Uterus (tissue), 4 donors: ENCODE results near the gene PMPCA. TPM values are rescaled to one million over a fixed set of nuclear protein-coding genes. Genes with fewer than 3 reads are reported as not detected.

ENCODE experiments used
- DNase-seq, 2 donors: peaks; one replicate each; pipeline ENCODE4 v3.0.0-alpha.2; 2019 to 2020
- H3K27ac ChIP-seq, 2 donors: fragments of 200-600 bp; sonication (generic); 1 replicate in 1 of 2; 2 replicates in 1 of 2; pipeline ENCODE4 v1.5.1; 2016 to 2018
- H3K27me3 ChIP-seq, 2 donors: fragments of 200-600 bp; sonication (generic); one replicate each; pipeline ENCODE4 v1.5.1; 2018 to 2019; ENCODE audit warnings: control low read depth in 1 of 2
- H3K36me3 ChIP-seq, 2 donors: fragments of 200-600 bp; sonication (generic); one replicate each; pipeline ENCODE4 v1.5.1; 2019; ENCODE audit warnings: control low read depth in 1 of 2
- H3K4me1 ChIP-seq, 2 donors: fragments of 200-600 bp; sonication (generic); one replicate each; pipeline ENCODE4 v1.5.1; 2018 to 2019; ENCODE audit warnings: control low read depth in 1 of 2
- H3K4me3 ChIP-seq, 2 donors: fragments of 200-600 bp; sonication (generic); 1 replicate in 1 of 2; 2 replicates in 1 of 2; pipeline ENCODE4 v1.5.1; 2018 to 2019; ENCODE audit warnings: mild to moderate bottlenecking in 1 of 2
- H3K9me3 ChIP-seq, 2 donors: fragments of 200-600 bp; sonication (generic); one replicate each; pipeline ENCODE4 v1.5.1; 2019; ENCODE audit warnings: control low read depth in 1 of 2
- POLR2A ChIP-seq, 2 donors: fragments of 450-650 bp; IDR thresholded peaks; one replicate each; pipeline ENCODE4 v1.6.1; 2016; ENCODE audit warnings: antibody characterized with exemption in 2 of 2, mild to moderate bottlenecking in 1 of 2, moderate library complexity in 1 of 2
- intact Hi-C: fragments of 100-400 bp; cut with DNase I; formaldehyde crosslinking; loops from one replicate; pipeline ENCODE4 v1.15.1; 2023; ENCODE audit warnings: low total_unique reads
- total RNA-seq, 4 donors: library from RNA; depleted of rRNA in 3 of 4; stranded (reverse); fragments of >200 nt in 3 of 4; gene quantifications; one replicate each; pipeline versions ENCODE4 v1.1.0 to v1.2.4, GENCODE V29; 2014 to 2023
- TF ChIP-seq, protein P1 (sequence below), 4 experiments: fragments of 200-600 bp in 2 of 4; fragments of 450-650 bp in 2 of 4; sonication (generic) in 2 of 4; IDR thresholded peaks; one replicate each; pipeline ENCODE4 v1.5.1; 2016 to 2019; ENCODE audit warnings: antibody characterized with exemption in 4 of 4, mild to moderate bottlenecking in 2 of 4, moderate library complexity in 1 of 4
- donor health status: DM: yes; HTN: yes; CAD: no.

Gene PMPCA
- total RNA-seq, 4 donors from 2014 or later: 0.77 to 39.0 (median 29.5) TPM

DNA sequence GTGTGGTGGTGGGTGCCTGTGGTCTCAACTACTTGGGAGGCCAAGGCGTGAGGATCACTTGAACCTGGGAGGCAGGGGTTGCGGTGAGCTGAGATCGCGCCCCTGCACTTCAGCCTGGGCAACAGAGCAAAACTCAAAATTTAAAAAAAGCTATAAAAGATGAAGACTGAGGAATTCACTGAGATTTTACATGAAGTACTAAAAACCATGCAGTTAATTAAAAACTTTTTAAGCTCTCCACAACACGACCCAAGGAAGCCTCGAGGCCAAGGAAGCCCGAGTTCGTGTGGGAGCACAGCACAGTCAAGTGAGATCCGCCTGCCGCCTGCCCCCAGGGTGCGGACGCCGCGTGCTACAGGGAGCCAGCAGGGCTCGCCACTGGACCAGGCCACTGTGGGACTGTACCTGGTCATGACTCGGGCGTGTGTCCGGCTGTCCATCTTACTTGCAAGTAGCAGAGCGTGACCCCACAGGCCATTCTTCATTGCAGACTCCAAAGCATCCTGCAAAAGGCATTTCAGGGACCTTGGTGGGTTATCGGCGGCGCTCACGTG, 50.4 kb downstream of the PMPCA start:
- TF ChIP-seq, protein P1, sequence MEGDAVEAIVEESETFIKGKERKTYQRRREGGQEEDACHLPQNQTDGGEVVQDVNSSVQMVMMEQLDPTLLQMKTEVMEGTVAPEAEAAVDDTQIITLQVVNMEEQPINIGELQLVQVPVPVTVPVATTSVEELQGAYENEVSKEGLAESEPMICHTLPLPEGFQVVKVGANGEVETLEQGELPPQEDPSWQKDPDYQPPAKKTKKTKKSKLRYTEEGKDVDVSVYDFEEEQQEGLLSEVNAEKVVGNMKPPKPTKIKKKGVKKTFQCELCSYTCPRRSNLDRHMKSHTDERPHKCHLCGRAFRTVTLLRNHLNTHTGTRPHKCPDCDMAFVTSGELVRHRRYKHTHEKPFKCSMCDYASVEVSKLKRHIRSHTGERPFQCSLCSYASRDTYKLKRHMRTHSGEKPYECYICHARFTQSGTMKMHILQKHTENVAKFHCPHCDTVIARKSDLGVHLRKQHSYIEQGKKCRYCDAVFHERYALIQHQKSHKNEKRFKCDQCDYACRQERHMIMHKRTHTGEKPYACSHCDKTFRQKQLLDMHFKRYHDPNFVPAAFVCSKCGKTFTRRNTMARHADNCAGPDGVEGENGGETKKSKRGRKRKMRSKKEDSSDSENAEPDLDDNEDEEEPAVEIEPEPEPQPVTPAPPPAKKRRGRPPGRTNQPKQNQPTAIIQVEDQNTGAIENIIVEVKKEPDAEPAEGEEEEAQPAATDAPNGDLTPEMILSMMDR (IDR thresholded peaks at IDR 0.05): no peak
- TF ChIP-seq POLR2A (IDR thresholded peaks at IDR 0.05): no peak
- intact Hi-C loops: no loop called here
- H3K36me3 ChIP-seq: no peaks in the 10 kb centered on the region
- no peaks in the 10 kb centered on the region for H3K27me3 ChIP-seq
- H3K9me3 ChIP-seq: no peaks in the 10 kb centered on the region
- H3K4me3 ChIP-seq: no peak overlapping the region
- DNase-seq: no peak
- H3K4me1 ChIP-seq: no peaks in the 10 kb centered on the region
- H3K27ac ChIP-seq: no peak overlapping the region

DNA sequence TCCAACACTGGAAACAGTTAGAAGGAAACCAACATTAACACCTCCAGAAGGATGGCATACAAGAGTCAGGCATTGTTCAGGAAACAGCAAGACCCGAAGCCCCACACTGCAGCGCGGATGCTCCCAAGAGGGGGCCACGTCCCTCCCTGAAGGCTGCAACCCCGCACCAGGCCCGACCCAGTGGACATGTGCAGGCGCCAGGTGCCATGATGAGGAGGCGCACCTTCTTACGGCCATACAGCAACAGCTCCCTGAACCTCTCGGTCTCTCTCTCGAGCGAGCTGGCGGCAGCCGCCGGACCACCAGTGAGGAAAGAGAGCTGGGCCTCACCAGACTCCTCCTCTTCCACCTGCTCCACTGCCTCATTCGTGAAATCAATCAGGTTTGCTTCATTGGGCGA, 52.2 kb downstream of the PMPCA start:
- H3K27me3 ChIP-seq: no peaks in the 10 kb centered on the region
- no peaks in the 10 kb centered on the region for H3K36me3 ChIP-seq
- no peak overlapping the region for H3K4me3 ChIP-seq
- intact Hi-C loops: no loop called here
- H3K4me1 ChIP-seq: no peaks in the 10 kb centered on the region
- H3K27ac ChIP-seq: no peak overlapping the region
- no peaks in the 10 kb centered on the region for H3K9me3 ChIP-seq
- TF ChIP-seq POLR2A (IDR thresholded peaks at IDR 0.05): no peak
- TF ChIP-seq, protein P1 (IDR thresholded peaks at IDR 0.05): no peak
- DNase-seq: no peak

DNA sequence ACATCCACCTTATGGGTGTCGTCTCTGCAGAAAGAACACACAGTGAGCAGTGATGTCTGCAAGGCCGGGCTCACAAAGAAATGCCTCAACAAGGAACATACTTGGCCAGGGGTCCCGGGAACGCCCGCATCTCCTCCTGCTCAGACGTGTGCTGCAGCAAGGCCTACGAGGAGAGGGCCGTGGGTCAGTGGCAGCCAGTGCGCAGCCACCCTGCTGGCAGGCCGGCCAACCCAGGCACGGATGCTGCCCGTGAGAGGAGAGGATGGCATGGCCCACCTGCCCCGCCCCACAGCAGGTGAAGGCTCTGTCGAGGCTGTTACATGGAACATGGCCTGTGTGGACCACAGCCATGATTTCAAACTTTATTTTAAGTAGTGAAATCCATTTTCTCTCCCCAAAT, 53.1 kb downstream of the PMPCA start:
- no peaks in the 10 kb centered on the region for H3K36me3 ChIP-seq
- H3K9me3 ChIP-seq: no peaks in the 10 kb centered on the region
- no peak overlapping the region for H3K4me3 ChIP-seq
- no peak overlapping the region for H3K27ac ChIP-seq
- no peaks in the 10 kb centered on the region for H3K27me3 ChIP-seq
- intact Hi-C loops: no loop called here
- H3K4me1 ChIP-seq: no peaks in the 10 kb centered on the region
- TF ChIP-seq, protein P1 (IDR thresholded peaks at IDR 0.05): no peak
- TF ChIP-seq POLR2A (IDR thresholded peaks at IDR 0.05): no peak
- DNase-seq: no peak

DNA sequence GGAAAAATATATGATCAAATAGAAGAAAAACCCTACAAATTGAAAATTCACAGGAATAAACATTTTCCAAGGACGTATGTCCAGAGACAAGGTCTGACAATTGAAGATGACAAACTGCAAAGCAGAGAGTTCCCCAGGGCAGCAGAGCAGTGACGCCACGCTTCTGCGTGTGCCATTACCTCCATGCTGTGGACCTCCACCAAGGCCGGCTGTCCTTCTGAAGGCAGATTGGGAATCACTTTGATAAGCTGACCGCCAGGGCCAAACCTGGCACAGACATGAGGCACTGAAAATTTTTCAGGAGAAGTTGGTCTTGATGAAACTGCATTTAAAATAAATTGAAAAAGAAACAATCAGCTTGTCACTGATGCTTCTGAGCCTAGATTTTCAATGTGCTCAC, 53.8 kb downstream of the PMPCA start:
- Histone ChIP-seq H3K36me3 (no peaks in the 10 kb centered on the region), H3K9me3 (no peaks in the 10 kb centered on the region), H3K27me3 (no peaks in the 10 kb centered on the region), H3K27ac (no peak overlapping the region), H3K4me3 (no peak overlapping the region), H3K4me1 (no peaks in the 10 kb centered on the region)
- DNase-seq: no peak
- intact Hi-C loops: no loop called here
- TF ChIP-seq, protein P1 (IDR thresholded peaks at IDR 0.05): no peak
- no peak for TF ChIP-seq POLR2A (IDR thresholded peaks at IDR 0.05)

DNA sequence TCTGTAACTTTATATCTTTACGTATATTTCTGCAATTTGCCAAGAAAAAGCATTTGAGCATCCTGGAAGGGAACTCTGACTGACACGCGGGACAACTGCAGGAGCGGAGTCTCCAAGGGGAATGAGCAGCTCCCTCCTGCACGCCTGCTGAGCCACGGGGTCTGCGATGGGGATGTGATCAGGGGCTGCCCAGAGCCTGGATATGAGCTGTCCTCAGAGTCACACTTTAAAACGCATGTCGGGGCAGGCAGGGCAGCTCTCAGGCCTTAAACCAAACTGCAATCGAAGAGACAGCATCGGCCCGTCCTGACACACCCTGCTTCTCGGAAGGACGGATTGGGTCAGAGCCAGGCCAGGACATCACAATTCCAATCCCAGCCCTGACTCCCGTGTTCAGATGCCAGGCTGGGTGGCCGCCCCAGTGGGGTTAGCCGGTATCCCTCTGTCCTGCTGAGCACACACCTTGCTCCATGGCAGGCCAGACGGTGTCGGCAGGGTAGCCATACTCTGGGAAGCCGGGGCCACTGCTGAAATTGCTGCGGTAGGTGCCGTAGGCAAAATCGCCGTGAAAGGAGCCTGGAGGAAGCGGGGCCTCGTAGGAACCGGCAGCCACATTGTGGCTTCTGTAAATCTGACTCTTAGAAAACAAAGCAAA, 55.2 kb downstream of the PMPCA start:
- H3K4me3 ChIP-seq: no peak overlapping the region
- H3K36me3 ChIP-seq: no peaks in the 10 kb centered on the region
- intact Hi-C loops: no loop called here

More for the DNA sequence above, 55.2 kb downstream of the PMPCA start:
- Histone ChIP-seq H3K9me3 (no peaks in the 10 kb centered on the region), H3K4me1 (no peaks in the 10 kb centered on the region), H3K27ac (no peak overlapping the region), H3K27me3 (no peaks in the 10 kb centered on the region)
- TF ChIP-seq POLR2A (IDR thresholded peaks at IDR 0.05): no peak
- TF ChIP-seq, protein P1 (IDR thresholded peaks at IDR 0.05): no peak
- no peak for DNase-seq
